Gastroesophageal sphincter (tissue), 3 donors: ENCODE measurements around the gene RAD51B.
"Not testable (repeated sequence)": the region's sequence is repeated elsewhere in the genome, so short reads cannot be mapped to it uniquely, and the experiment has no call there.

Experiments
- CTCF ChIP-seq, 4 experiments: fragments of 200-600 bp in 2 of 4; fragments of 450-650 bp in 2 of 4; sonication (generic) in 1 of 4; IDR thresholded peaks; one replicate each; pipeline ENCODE4 v1.5.1; 2017 to 2019; ENCODE audit warnings: antibody characterized with exemption in 4 of 4, mild to moderate bottlenecking in 2 of 4, moderate library complexity in 2 of 4
- EP300 ChIP-seq: sonication (generic); formaldehyde crosslinking; IDR thresholded peaks from one replicate; pipeline ENCODE4 v1.6.1; 2017; ENCODE audit warnings: antibody characterized with exemption, mild to moderate bottlenecking
- POLR2AphosphoS5 ChIP-seq: sonication (generic); formaldehyde crosslinking; IDR thresholded peaks from one replicate; pipeline ENCODE4 v1.6.1; 2017; ENCODE audit warnings: antibody characterized with exemption

- TF ChIP-seq CTCF (IDR thresholded peaks at IDR 0.05); EP300; POLR2AphosphoS5: not testable (repeated sequence)
Measured at GRCh38 chr14:68115952-68116351, 296.4 kb downstream of the RAD51B start.
